NCI-H1694 treated with DMSO at 0.1 percent for 48 hours (cell line): ENCODE data around the gene HTR3C.
"Not testable (repeated sequence)": the region's sequence is repeated elsewhere in the genome, so short reads cannot be mapped to it uniquely, and the experiment has no call there.

Experiments used
- DNase-seq: peaks from one replicate; lab custom pipeline; 2025; lab: John Stamatoyannopoulos, UW

Gene HTR3C

GRCh38 chr3:184052767-184053166, at the start of gene HTR3C:
Gene HTR3C (plus strand): TSS chr3:184053047. CDS start chr3:184053081, 34 bp downstream.
- DNase-seq: no peak

- DNase-seq: no peak
These were observed 49.5 kb upstream of the HTR3C start for GRCh38 chr3:184003187-184003967.

GRCh38 chr3:184004476-184004875, 48.4 kb upstream of the HTR3C start:
- no peak for DNase-seq

GRCh38 chr3:184005941-184006507, 46.8 kb upstream of the HTR3C start:
- peak; percentile 47 for DNase-seq

GRCh38 chr3:184007143-184007813, 45.6 kb upstream of the HTR3C start:
- DNase-seq: not testable (repeated sequence)

GRCh38 chr3:184008161-184008560, 44.7 kb upstream of the HTR3C start:
- DNase-seq: no peak

GRCh38 chr3:184011230-184011876, 41.5 kb upstream of the HTR3C start:
- DNase-seq: no peak

- DNase-seq: no peak
These were observed 40.6 kb upstream of the HTR3C start for GRCh38 chr3:184011937-184012889.

- peak; percentile 62 for DNase-seq
These were observed 37.3 kb upstream of the HTR3C start for GRCh38 chr3:184015381-184016019.

GRCh38 chr3:184016169-184016570, 36.7 kb upstream of the HTR3C start:
- no peak for DNase-seq

- DNase-seq: peak; percentile 24
These were observed 35.8 kb upstream of the HTR3C start for GRCh38 chr3:184016811-184017671.

GRCh38 chr3:184017672-184018423, 35.0 kb upstream of the HTR3C start, which contains the start of gene ABCC5:
Gene ABCC5 (minus strand): TSS chr3:184017884. CDS start chr3:184014392, 3,492 bp downstream.
- DNase-seq: peak; percentile 96

- no peak for DNase-seq
These were observed 34.3 kb upstream of the HTR3C start for GRCh38 chr3:184018424-184018973.

- no peak for DNase-seq
These were observed 30.5 kb upstream of the HTR3C start for GRCh38 chr3:184022323-184022722.

GRCh38 chr3:184025256-184025655, 27.6 kb upstream of the HTR3C start:
- not testable (repeated sequence) for DNase-seq

- not testable (repeated sequence) for DNase-seq
These were observed 24.5 kb upstream of the HTR3C start for GRCh38 chr3:184028275-184028890.

GRCh38 chr3:184029443-184029842, 23.4 kb upstream of the HTR3C start:
- DNase-seq: no peak

GRCh38 chr3:184030536-184030935, 22.3 kb upstream of the HTR3C start:
- no peak for DNase-seq
